Measurements from ENCODE around the gene SCRN2. TPM values are rescaled to one million over a fixed set of nuclear protein-coding genes. Genes with fewer than 3 reads are reported as not detected.

Gene SCRN2
- total and polyA plus RNA-seq, 2 experiments from 2014 or later, result 40.6 to 45.5 TPM

DNA sequence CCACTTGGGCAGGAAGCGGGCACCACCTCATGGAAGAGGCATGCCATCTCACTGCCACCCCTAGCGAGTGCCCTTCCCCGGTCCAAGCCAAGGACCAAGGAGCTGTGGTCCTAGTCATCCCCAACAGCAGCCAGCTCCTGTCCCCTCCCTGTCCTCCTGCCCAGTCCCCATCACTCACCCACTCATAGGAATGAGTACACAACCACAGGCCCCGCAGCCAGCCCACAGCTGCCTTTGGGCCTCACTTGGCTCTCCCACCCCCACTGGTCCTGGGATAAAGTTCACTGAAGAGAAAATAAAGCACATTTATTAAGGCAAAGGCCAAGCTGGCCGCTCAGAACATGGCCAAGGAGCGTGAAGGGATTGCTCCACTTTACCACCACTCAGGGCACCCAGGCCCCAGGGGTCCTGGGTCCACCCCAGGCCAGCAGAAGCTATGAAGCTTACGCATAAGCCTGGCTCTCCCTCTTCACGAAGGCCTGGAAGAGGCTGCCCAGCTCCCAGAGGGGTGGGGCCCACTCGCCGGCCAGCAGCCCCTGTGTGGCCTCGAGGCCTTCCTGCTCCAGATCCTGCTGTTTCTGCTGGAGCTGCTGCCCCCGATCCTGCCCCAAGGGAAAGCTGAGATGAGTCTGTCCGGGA, 3.6 kb downstream of the SCRN2 start (continued):
- TF ChIP-seq STAT1 (IDR thresholded peaks at IDR 0.05; ENCODE audit: unreplicated experiment) (no peak), ETS1 (IDR thresholded peaks at IDR 0.05) (no peak), JUNB (IDR thresholded peaks at IDR 0.05; ENCODE audit: unreplicated experiment) (no peak), NANOG (IDR thresholded peaks at IDR 0.05; ENCODE audit: borderline replicate concordance) (no peak), CREB1 (CRISPR knock-in tag; IDR thresholded peaks at IDR 0.05; ENCODE audit: low read depth) (no peak), EZH2 (IDR thresholded peaks at IDR 0.05; ENCODE audit: low read depth, unreplicated experiment) (no peak), ZNF331 (CRISPR knock-in tag; IDR thresholded peaks at IDR 0.05; ENCODE audit: low read depth) (no peak)
- TF ChIP-seq, protein P1, sequence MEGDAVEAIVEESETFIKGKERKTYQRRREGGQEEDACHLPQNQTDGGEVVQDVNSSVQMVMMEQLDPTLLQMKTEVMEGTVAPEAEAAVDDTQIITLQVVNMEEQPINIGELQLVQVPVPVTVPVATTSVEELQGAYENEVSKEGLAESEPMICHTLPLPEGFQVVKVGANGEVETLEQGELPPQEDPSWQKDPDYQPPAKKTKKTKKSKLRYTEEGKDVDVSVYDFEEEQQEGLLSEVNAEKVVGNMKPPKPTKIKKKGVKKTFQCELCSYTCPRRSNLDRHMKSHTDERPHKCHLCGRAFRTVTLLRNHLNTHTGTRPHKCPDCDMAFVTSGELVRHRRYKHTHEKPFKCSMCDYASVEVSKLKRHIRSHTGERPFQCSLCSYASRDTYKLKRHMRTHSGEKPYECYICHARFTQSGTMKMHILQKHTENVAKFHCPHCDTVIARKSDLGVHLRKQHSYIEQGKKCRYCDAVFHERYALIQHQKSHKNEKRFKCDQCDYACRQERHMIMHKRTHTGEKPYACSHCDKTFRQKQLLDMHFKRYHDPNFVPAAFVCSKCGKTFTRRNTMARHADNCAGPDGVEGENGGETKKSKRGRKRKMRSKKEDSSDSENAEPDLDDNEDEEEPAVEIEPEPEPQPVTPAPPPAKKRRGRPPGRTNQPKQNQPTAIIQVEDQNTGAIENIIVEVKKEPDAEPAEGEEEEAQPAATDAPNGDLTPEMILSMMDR (conservative IDR thresholded peaks at IDR 0.05; ENCODE audit: low read depth in 2 of 2), result no peak

DNA sequence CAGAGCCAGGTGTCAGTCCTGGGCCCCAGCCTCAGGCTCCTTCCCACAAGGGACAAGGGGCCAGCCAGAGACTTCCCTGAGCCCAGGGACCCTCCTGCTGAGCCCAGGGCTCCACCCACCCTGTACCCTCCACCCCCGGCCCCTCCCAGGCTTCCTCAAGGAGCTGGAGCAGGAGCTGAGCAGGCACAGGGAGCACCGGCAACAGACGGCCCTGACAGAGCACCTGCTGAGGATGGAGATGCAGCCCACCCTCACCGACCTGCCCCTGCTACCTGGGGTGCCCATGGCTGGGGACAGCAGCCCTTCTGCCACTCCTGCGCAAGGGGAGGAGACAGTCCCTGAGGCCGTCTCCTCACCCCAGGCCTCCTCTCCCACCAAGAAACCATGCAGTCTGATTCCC, 4.5 kb downstream of the SCRN2 start:
- no peak overlapping the region for H3K4me3 Mint-ChIP-seq
- H3K27me3 Mint-ChIP-seq (ENCODE audit: insufficient read depth, low read depth, poor library complexity), result peaks cover 25% of the 10 kb centered on the region
- Histone ChIP-seq H3K4me3 (no peak overlapping the region), H3K27me3 (ENCODE audit: insufficient read depth) (no peaks in the 10 kb centered on the region), H3K4me1 (ENCODE audit: insufficient read depth) (peaks cover 13% of the 10 kb centered on the region; the same call in 1 of the 2 replicates), H4K20me1 (replicated peaks; ENCODE audit: insufficient read depth) (no peaks in the 10 kb centered on the region), H3K9me2 (ENCODE audit: insufficient read depth) (no peaks in the 10 kb centered on the region), H3F3A (replicated peaks; ENCODE audit: low read depth) (no peaks in the 10 kb centered on the region), H3K79me2 (replicated peaks; ENCODE audit: insufficient read depth) (no peaks in the 10 kb centered on the region; the same call in 1 of the 2 replicates), H3K4me2 (no peak overlapping the region), H2AFZ (no peak overlapping the region), H3K27ac (ENCODE audit: low read depth) (no peak overlapping the region), H3K36me3 (ENCODE audit: insufficient read depth) (no peaks in the 10 kb centered on the region)
- H3K27ac Mint-ChIP-seq, result no peak overlapping the region
- no peak for ATAC-seq
- H3K9me3 Mint-ChIP-seq, result no peaks in the 10 kb centered on the region; the same call in 2 of the 3 replicates
- H3K36me3 Mint-ChIP-seq (ENCODE audit: low read depth), result peaks cover 3% of the 10 kb centered on the region; the same call in 1 of the 3 replicates
- H3K4me1 Mint-ChIP-seq, result peaks cover 13% of the 10 kb centered on the region
- no peak for DNase-seq (ENCODE audit: low spot score)
- TF ChIP-seq CREB1 (CRISPR knock-in tag; IDR thresholded peaks at IDR 0.05; ENCODE audit: low read depth), result no peak
- TF ChIP-seq, protein P1 (conservative IDR thresholded peaks at IDR 0.05; ENCODE audit: low read depth in 2 of 2), result no peak
- TF ChIP-seq STAT1 (IDR thresholded peaks at IDR 0.05; ENCODE audit: unreplicated experiment), result no peak
- TF ChIP-seq ZNF331 (CRISPR knock-in tag; IDR thresholded peaks at IDR 0.05; ENCODE audit: low read depth), result no peak
- no peak for TF ChIP-seq ZNF114 (CRISPR knock-in tag; IDR thresholded peaks at IDR 0.05)
- no peak for TF ChIP-seq NANOG (IDR thresholded peaks at IDR 0.05; ENCODE audit: borderline replicate concordance)
- no peak for TF ChIP-seq POLR2AphosphoS5 (IDR thresholded peaks at IDR 0.05; ENCODE audit: low read depth)
- no peak for TF ChIP-seq JUNB (IDR thresholded peaks at IDR 0.05; ENCODE audit: unreplicated experiment)
- TF ChIP-seq EZH2phosphoT487 (IDR thresholded peaks at IDR 0.05; ENCODE audit: unreplicated experiment), result no peak
- TF ChIP-seq EZH2 (IDR thresholded peaks at IDR 0.05; ENCODE audit: low read depth, unreplicated experiment), result no peak
- TF ChIP-seq REST (IDR thresholded peaks at IDR 0.05; ENCODE audit: unreplicated experiment), result no peak
